NCI-H524 (cell line): ENCODE results near the gene S100A9.
"Not testable (repeated sequence)": the region's sequence is repeated elsewhere in the genome, so short reads cannot be mapped to it uniquely, and the experiment has no call there.

ENCODE experiments used
- DNase-seq, 2 experiments: peaks; one replicate each; lab custom pipeline; 2025; lab: John Stamatoyannopoulos, UW

S100A9 gene

GRCh38 chr1:153357853-153358690 lies at the start of gene S100A9:
S100A9 (plus strand) TSS chr1:153357854; CDS start chr1:153358284, 430 bp downstream.
- DNase-seq = no peak

- DNase-seq = no peak
Observed at GRCh38 chr1:153308540-153308939, 49.1 kb upstream of the S100A9 start.

GRCh38 chr1:153309441-153309840 lies 48.2 kb upstream of the S100A9 start:
- no peak for DNase-seq

GRCh38 chr1:153310526-153310925 lies 47.1 kb upstream of the S100A9 start:
- DNase-seq = no peak

GRCh38 chr1:153312570-153313186 lies 45.0 kb upstream of the S100A9 start, which contains the start of gene PGLYRP3:
PGLYRP3 (minus strand) TSS chr1:153312952; CDS start chr1:153310665, 2,287 bp downstream.
- DNase-seq = peak in 1 of 2 experiments; percentile 32

GRCh38 chr1:153313288-153313687 lies 44.4 kb upstream of the S100A9 start:
- no peak for DNase-seq

GRCh38 chr1:153314388-153314787 lies 43.3 kb upstream of the S100A9 start:
- not testable (repeated sequence) for DNase-seq

GRCh38 chr1:153316013-153316412 lies 41.6 kb upstream of the S100A9 start:
- DNase-seq = not testable (repeated sequence)

GRCh38 chr1:153318145-153318544 lies 39.5 kb upstream of the S100A9 start:
- DNase-seq = not testable (repeated sequence)

GRCh38 chr1:153322568-153322967 lies 35.1 kb upstream of the S100A9 start:
- no peak for DNase-seq

- no peak for DNase-seq
Observed at GRCh38 chr1:153324912-153325311, 32.7 kb upstream of the S100A9 start.

GRCh38 chr1:153333902-153334301 lies 23.8 kb upstream of the S100A9 start:
- no peak for DNase-seq

GRCh38 chr1:153336650-153337049 lies 21.0 kb upstream of the S100A9 start:
- no peak for DNase-seq

- no peak for DNase-seq
Observed at GRCh38 chr1:153337980-153338853, 19.4 kb upstream of the S100A9 start.

- DNase-seq = no peak
Observed at GRCh38 chr1:153339802-153340201, 17.9 kb upstream of the S100A9 start.

GRCh38 chr1:153340356-153340755 lies 17.3 kb upstream of the S100A9 start:
- no peak for DNase-seq

- peak in 1 of 2 experiments; percentile 58 for DNase-seq
Observed at GRCh38 chr1:153341431-153341934, 16.2 kb upstream of the S100A9 start.

GRCh38 chr1:153342178-153342577 lies 15.5 kb upstream of the S100A9 start:
- no peak for DNase-seq

- no peak for DNase-seq
Observed at GRCh38 chr1:153343040-153343681, 14.5 kb upstream of the S100A9 start.

- no peak for DNase-seq
Observed at GRCh38 chr1:153343811-153344717, 13.6 kb upstream of the S100A9 start.

GRCh38 chr1:153344718-153345025 lies 13.0 kb upstream of the S100A9 start:
- no peak for DNase-seq
